Karpas-422 (cell line): Measurements from ENCODE around the gene ARHGAP10. TPM values are rescaled to one million over a fixed set of nuclear protein-coding genes. Genes with fewer than 3 reads are reported as not detected.

Experiments used
- DNase-seq: peaks from one replicate; pipeline ENCODE4 v3.0.0-alpha.2; 2015
- H2AFZ ChIP-seq: fragments of 200-600 bp; sonication (generic); 2 replicates; pipeline ENCODE4 v1.6.1; 2014; ENCODE audit warnings: antibody characterized with exemption, low read length, mixed read lengths
- H3K27ac ChIP-seq: fragments of 200-600 bp; sonication (generic); 2 replicates; pipeline ENCODE4 v1.5.1; 2014; ENCODE audit warnings: mild to moderate bottlenecking, low read length, moderate library complexity
- H3K27me3 ChIP-seq: fragments of 200-600 bp; sonication (generic); 2 replicates; pipeline ENCODE4 v1.6.1; 2014; ENCODE audit warnings: low read length, mixed read lengths
- H3K36me3 ChIP-seq: fragments of 200-600 bp; sonication (generic); 2 replicates; pipeline ENCODE4 v1.6.1; 2014; ENCODE audit warnings: low read length, mixed read lengths; ENCODE audit not compliant: insufficient read depth
- H3K4me1 ChIP-seq: fragments of 200-600 bp; sonication (generic); 2 replicates; pipeline ENCODE4 v1.6.1; 2014; ENCODE audit warnings: mild to moderate bottlenecking, low read length, mixed read lengths
- H3K4me2 ChIP-seq: fragments of 200-600 bp; sonication (generic); 2 replicates; pipeline ENCODE4 v1.6.1; 2014; ENCODE audit warnings: low read length, low read depth, mild to moderate bottlenecking; ENCODE audit not compliant: poor library complexity, severe bottlenecking
- H3K4me3 ChIP-seq: fragments of 200-600 bp; sonication (generic); 2 replicates; pipeline ENCODE4 v1.5.1; 2014; ENCODE audit warnings: mild to moderate bottlenecking, antibody characterized with exemption, low read length, mixed read lengths
- H3K79me2 ChIP-seq: fragments of 200-600 bp; sonication (generic); 2 replicates; pipeline ENCODE4 v1.6.1; 2014; ENCODE audit warnings: mild to moderate bottlenecking, low read length, mixed read lengths
- H3K9ac ChIP-seq: fragments of 200-600 bp; sonication (generic); 2 replicates; pipeline ENCODE4 v1.6.0; 2014; ENCODE audit warnings: low read length
- H3K9me2 ChIP-seq: fragments of 200-600 bp; sonication (generic), shearing (Covaris generic); replicated peaks from 2 replicates; pipeline ENCODE4 v1.6.0; 2014; ENCODE audit warnings: mild to moderate bottlenecking, low read length, moderate library complexity; ENCODE audit not compliant: insufficient read depth
- H3K9me3 ChIP-seq: fragments of 300-700, 200-600 bp; sonication (generic); 2 replicates; pipeline ENCODE4 v1.6.1; 2014; ENCODE audit warnings: low read length, mixed read lengths
- H4K20me1 ChIP-seq: fragments of 200-600 bp; sonication (generic); 2 replicates; pipeline ENCODE4 v1.6.1; 2014; ENCODE audit warnings: mild to moderate bottlenecking, antibody characterized with exemption, low read length, low read depth; ENCODE audit not compliant: insufficient read depth
- total RNA-seq: library from RNA; depleted of rRNA; stranded (reverse); fragments of >200 nt; shearing (Covaris generic); gene quantifications from 2 replicates; pipeline ENCODE4 v1.2.3, GENCODE V29; 2014; ENCODE audit warnings: low replicate concordance

The ARHGAP10 gene
- total RNA-seq, 1 experiment from 2014 or later = 0.41 TPM

DNA sequence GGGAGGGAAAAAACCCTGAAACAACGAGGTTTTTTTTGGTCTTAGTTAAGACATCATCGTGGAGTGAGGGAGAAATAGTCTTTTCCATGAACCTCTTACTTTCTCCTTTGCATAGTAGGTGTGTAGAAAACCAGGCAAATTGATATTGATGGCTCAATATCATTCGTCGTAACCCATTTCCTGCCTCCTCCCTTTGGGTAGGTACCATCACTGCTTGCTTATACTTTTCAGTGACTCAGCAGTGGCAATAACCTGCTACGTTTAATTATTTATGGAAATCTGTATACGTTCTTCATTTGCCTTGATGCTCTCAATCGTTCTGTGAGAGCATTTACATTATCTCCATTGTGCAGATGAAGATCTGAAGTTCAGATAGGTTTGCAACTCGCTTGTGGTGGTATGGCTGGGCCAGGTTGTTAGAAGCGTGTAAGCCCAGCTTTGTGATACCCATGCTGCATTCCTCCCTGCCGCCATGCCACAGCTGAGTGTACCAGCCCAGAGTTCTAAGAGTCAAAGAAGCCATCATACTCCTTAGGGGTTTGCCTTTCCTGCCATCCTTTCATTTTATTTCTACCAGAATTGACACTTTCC lies 212.9 kb downstream of the ARHGAP10 start:
- Histone ChIP-seq H3K9ac (no peak overlapping the region), H3K9me2 (no peaks in the 10 kb centered on the region), H4K20me1 (no peaks in the 10 kb centered on the region), H3K4me3 (no peak overlapping the region), H3K27ac (no peak overlapping the region), H3K27me3 (no peaks in the 10 kb centered on the region), H3K9me3 (no peaks in the 10 kb centered on the region), H3K4me2 (no peak overlapping the region), H3K79me2 (no peaks in the 10 kb centered on the region), H2AFZ (no peak overlapping the region), H3K36me3 (no peaks in the 10 kb centered on the region), H3K4me1 (no peaks in the 10 kb centered on the region)
- DNase-seq = no peak

GRCh38 chr4:147948336-147948735 lies 216.4 kb downstream of the ARHGAP10 start:
- Histone ChIP-seq H3K27ac (no peak overlapping the region), H3K4me3 (no peak overlapping the region), H3K27me3 (no peaks in the 10 kb centered on the region), H4K20me1 (no peaks in the 10 kb centered on the region), H3K79me2 (no peaks in the 10 kb centered on the region), H3K4me2 (no peak overlapping the region), H3K9me3 (no peaks in the 10 kb centered on the region), H3K9me2 (no peaks in the 10 kb centered on the region), H3K4me1 (no peaks in the 10 kb centered on the region), H3K36me3 (no peaks in the 10 kb centered on the region), H3K9ac (no peak overlapping the region), H2AFZ (no peak overlapping the region)
- DNase-seq = no peak

DNA sequence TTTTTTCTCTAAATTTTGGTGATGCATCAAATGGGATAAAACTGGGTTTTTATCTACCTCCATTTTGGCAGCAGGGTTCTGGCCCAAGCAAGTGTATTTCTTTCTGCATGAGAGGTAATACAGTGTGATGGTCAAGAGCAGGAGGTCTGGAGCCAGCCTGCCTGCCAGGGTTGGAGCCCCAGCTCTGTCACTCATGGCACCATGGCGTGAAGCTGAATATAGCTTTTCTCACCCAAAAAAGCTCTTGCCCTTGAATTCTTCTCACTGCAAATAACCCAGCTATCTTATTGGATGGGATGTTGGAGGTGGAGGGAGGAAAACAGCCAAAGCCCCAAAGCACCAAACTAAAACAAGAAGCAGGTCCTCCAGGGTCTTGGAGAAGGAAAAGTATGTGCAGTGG lies 218.4 kb downstream of the ARHGAP10 start:
- Histone ChIP-seq H3K79me2 (no peaks in the 10 kb centered on the region), H3K4me2 (no peak overlapping the region), H3K4me1 (no peaks in the 10 kb centered on the region), H3K9ac (no peak overlapping the region), H3K4me3 (no peak overlapping the region), H3K27ac (no peak overlapping the region), H2AFZ (no peak overlapping the region), H3K9me2 (no peaks in the 10 kb centered on the region), H4K20me1 (no peaks in the 10 kb centered on the region), H3K36me3 (no peaks in the 10 kb centered on the region), H3K9me3 (no peaks in the 10 kb centered on the region), H3K27me3 (no peaks in the 10 kb centered on the region)
- no peak for DNase-seq

DNA sequence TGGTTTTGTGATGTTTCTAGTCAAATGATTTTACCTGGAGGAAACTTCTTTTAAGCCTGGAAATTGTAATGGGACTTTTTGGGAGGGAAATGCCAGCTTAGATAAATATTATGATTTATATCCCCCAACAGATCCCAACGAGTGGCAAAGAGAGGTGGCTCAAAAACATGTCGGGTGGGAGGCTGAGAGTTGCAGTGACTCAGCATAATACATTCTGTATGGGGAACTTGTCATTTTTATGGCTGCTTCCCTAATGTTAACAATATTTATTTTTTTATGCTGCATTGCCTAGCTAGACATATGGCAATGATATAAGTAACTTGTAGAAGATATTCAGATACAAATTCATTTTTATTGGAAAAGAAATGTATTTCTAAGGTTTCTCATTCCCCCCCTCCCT lies 219.0 kb downstream of the ARHGAP10 start:
- Histone ChIP-seq H3K9me3 (no peaks in the 10 kb centered on the region), H3K27ac (no peak overlapping the region), H3K4me3 (no peak overlapping the region), H3K79me2 (no peaks in the 10 kb centered on the region), H3K4me1 (no peaks in the 10 kb centered on the region), H2AFZ (no peak overlapping the region), H3K9me2 (no peaks in the 10 kb centered on the region), H4K20me1 (no peaks in the 10 kb centered on the region), H3K9ac (no peak overlapping the region), H3K36me3 (no peaks in the 10 kb centered on the region), H3K4me2 (no peak overlapping the region), H3K27me3 (no peaks in the 10 kb centered on the region)
- no peak for DNase-seq

DNA sequence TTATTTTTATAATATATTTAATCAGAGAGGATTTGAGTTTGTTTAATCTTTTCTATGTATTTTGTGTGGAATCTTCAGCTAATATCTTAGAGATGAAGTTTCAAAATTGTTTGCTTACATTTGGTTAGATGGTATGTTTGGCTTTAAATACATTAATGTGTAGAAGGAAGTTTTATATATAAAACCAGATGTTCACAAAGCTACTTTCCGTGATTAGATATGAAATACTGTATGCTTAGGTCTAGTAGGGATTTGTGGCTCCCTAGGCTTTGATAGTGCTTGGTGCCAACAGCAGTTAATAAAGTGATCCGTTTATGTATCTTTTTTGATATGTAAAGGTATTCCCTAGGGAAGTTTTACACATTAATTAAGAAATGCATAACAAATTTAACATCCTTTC lies 223.0 kb downstream of the ARHGAP10 start:
- H3K9me2 ChIP-seq = no peaks in the 10 kb centered on the region
- H3K4me1 ChIP-seq = no peaks in the 10 kb centered on the region
- H3K9ac ChIP-seq = no peak overlapping the region
- no peak overlapping the region for H3K4me2 ChIP-seq
- H3K36me3 ChIP-seq = no peaks in the 10 kb centered on the region
- H3K27me3 ChIP-seq = no peaks in the 10 kb centered on the region
- no peak overlapping the region for H3K27ac ChIP-seq
- DNase-seq = no peak
- no peaks in the 10 kb centered on the region for H4K20me1 ChIP-seq
- H2AFZ ChIP-seq = no peak overlapping the region
- no peak overlapping the region for H3K4me3 ChIP-seq
- H3K9me3 ChIP-seq = no peaks in the 10 kb centered on the region
- no peaks in the 10 kb centered on the region for H3K79me2 ChIP-seq

DNA sequence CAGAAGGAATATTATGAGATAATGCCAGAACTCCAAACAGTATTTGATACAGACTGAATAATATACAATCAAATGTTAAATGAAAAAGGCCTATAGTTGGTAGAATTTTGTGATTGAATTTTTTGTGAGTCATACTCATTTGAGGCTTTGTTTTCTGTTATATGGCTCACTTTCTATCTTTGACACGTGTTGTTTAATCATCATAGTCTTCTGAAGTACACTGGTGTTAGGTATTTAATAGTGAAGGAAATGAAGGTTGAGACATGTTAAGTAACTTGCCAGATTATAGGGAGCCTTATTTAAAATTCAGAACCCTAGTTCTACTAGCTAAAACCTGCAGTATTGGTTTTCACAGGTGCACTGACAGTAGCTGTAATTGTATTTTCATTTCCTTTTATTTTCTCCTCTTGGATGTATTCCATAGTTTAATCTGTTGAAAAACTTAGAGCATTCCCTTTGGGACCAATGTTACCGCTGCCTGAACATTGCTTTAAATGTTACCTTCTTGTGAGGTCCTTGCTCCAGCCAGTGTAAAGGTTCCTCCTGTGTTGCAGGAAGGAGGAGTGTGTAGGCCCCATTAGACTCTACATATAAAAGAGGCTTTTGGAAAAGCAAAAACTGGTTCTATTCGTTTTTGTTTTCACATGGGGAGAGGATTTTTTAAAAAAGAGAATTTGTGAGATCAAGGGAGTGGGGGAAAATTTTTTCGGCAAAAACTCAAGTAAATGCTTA lies 224.1 kb downstream of the ARHGAP10 start:
- Histone ChIP-seq H3K4me1 (no peaks in the 10 kb centered on the region), H3K9me3 (no peaks in the 10 kb centered on the region), H3K79me2 (no peaks in the 10 kb centered on the region), H3K27ac (no peak overlapping the region), H2AFZ (no peak overlapping the region), H3K4me2 (no peak overlapping the region), H3K4me3 (no peak overlapping the region), H3K9me2 (no peaks in the 10 kb centered on the region), H3K27me3 (no peaks in the 10 kb centered on the region), H3K36me3 (no peaks in the 10 kb centered on the region), H4K20me1 (no peaks in the 10 kb centered on the region), H3K9ac (no peak overlapping the region)
- DNase-seq = no peak

- H3K4me3 ChIP-seq = no peak overlapping the region
- no peak overlapping the region for H3K4me2 ChIP-seq
- no peaks in the 10 kb centered on the region for H3K79me2 ChIP-seq
- no peaks in the 10 kb centered on the region for H3K9me3 ChIP-seq
- H3K36me3 ChIP-seq = no peaks in the 10 kb centered on the region
- H3K27me3 ChIP-seq = no peaks in the 10 kb centered on the region
- H2AFZ ChIP-seq = no peak overlapping the region
- H4K20me1 ChIP-seq = no peaks in the 10 kb centered on the region
- H3K27ac ChIP-seq = no peak overlapping the region
- DNase-seq = no peak
- H3K9ac ChIP-seq = no peak overlapping the region
- H3K4me1 ChIP-seq = no peaks in the 10 kb centered on the region
- no peaks in the 10 kb centered on the region for H3K9me2 ChIP-seq
Measured at GRCh38 chr4:147957446-147957845, 225.6 kb downstream of the ARHGAP10 start.

- Histone ChIP-seq H3K27ac (no peak overlapping the region), H3K9me2 (no peaks in the 10 kb centered on the region), H3K79me2 (no peaks in the 10 kb centered on the region), H3K9me3 (no peaks in the 10 kb centered on the region), H3K27me3 (no peaks in the 10 kb centered on the region), H2AFZ (no peak overlapping the region), H3K4me2 (no peak overlapping the region), H4K20me1 (no peaks in the 10 kb centered on the region), H3K4me1 (no peaks in the 10 kb centered on the region), H3K4me3 (no peak overlapping the region), H3K9ac (no peak overlapping the region), H3K36me3 (no peaks in the 10 kb centered on the region)
- DNase-seq = no peak
Measured at GRCh38 chr4:147958057-147958456, 226.2 kb downstream of the ARHGAP10 start.
